GM19397 (cell line): ENCODE measurements around the gene SLC11A2.

Source experiments
- ATAC-seq: cut with Tn5 transposase; IDR thresholded peaks from one replicate; pipeline ENCODE4 v1.9.1; 2021; ENCODE audit warnings: mild to moderate bottlenecking, moderate library complexity; ENCODE audit not compliant: unreplicated experiment

Gene SLC11A2

DNA sequence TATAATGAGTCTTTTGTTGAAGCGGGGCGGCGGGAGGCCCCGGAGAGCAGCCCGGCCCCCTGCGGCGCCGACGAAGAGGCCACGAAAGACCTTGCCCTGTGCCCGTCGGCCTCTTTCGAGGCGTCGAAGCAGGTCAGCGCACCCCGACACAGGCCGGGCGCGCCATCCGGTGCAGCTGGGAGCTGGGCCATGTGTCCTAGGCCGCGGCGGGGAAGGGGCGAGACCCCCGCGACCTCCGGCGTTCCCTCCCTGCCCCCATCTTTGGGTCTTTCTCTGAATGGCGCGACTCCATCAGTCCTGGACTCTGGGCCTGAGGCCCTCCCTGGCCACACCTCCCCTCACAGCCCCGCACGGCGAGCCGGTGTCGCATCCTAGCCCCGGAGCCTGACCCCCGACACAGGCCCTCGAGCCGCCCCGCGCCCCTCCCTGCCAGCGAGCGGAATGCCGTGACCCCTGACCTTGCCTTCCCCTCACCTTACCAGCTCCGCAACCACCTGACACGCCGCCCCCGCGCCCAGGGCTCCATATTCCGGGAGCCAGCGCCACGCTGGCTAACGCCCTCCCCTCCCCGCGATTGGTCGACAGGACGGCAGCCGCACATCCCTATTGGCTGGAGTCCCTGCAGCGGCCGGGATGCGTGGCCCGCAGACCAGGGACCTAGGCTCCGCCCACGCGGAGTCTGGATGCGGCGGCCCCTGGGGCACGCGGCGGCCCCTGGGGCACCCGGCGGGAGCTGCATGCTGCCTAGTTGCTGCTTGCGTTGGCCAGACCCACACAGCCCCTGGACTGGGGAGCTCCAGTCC is at the start of gene SLC11A2:
SLC11A2 (minus strand) TSS at position 549 of the 803 bp plus-strand sequence. CDS start 15,656 bp downstream, outside the sequence.
- ATAC-seq = peak; percentile 94

DNA sequence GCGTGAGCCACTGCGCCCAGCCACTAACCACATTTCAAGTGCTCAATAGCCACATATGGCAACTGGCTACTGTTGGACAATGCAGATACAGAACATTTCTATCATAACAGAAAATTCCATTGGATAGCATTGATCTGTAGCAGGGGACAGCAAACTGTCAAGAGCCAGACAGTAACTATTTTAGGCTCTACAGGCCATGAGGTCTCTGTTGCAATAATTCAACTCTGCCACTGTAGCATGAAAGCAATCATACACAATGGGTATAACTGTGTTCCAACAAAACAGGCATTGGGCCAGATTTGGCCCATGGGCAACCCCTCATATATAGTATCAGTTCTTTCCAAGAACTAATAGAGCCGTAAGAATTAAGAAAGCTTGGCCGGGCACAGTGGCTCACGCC is 49.2 kb upstream of the SLC11A2 start:
- ATAC-seq = no peak

DNA sequence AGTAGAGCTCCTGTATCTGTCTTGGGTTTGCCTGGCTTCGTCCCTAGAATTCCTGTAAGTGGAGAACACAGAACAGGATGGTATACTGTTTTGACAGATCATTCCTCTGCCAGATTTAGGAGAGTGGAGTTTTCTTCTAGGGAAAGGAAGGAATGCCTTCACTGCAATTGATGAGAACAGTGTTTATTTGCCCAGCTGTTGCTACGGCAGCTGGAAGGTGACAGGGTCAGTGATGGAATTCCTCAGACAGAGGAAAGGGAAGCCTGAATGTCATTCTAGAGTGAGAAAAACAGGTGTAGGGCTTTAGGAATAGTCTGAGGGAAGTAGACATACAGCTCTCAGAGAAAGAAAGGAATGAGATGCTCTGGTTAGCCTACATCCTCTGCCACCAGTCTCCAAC is 45.5 kb upstream of the SLC11A2 start:
- no peak for ATAC-seq

DNA sequence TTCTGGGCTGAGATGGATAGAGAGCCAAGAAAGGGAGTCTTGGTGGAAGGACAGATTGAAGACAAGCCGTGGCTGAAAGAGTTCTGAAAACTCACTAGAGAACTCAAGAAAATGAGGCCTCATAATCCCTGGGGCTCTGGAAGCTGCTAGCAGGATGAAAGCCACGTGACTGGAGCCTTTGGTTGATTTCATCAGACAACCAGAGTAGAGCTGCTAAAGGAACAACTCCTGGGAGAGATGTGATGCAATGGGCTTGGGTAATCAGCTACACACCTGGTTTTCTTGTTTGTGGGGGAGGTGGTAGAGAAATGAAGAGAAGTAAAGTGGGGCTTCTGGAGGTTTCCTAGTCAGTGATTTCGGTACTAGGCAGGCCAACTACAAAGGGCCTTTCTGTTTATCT is 43.8 kb upstream of the SLC11A2 start:
- ATAC-seq = no peak

DNA sequence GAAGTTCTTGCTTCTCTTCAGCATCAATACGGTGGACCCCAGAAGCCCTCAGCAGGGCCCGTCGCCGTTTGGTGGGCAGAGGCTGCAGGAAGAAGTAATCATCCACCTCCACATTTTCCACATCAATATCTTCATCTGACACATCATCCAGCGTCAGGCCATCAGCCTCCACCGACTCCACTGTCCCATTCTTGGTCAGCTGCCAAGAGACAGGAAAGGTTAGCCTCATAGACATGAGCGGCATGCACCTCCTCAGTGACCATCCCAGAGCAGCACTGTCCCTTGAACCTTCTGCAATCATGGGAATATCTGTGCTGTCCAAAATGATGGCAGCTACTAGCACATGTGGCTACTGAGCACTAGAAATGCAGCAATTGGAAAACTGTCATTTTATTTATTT is 41.6 kb upstream of the SLC11A2 start:
- no peak for ATAC-seq

DNA sequence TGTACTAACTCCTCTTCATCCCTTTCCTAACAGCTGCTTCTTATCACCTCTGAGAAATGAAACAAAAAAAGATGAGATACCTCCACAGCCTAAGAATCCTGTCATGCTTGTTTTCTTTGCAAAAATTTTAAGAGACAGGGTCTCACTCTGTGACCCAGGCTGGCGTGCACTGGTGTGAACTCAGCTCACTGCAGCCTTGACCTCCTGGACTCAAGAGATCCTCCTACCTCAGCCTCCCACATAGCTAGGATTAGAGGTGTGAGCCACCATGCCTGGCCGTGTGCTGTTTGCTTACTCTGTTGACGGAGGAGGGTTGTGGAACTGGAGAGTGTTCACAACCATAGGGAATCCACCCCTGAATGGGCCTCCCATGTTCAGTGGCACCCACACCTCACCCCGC is 41.0 kb upstream of the SLC11A2 start:
- ATAC-seq = no peak

DNA sequence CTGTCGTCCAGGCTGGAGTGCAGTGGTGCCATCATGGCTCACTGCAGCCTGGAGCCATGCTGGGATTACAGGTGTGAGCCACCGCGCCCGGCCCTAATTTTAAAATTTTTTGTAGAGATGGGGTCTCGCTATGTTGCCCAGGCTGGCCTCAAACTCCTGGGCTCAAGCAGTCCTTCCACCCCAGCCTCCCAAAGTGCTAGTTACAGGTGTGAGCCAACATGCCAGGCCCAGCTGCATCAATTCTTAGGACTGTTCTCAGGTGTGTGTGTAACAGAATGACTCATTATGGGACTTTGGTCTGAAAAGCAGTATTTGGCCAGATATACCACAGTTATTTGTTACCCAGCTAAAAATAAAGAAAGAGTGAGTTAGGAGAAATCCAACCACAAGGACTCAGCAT is 39.3 kb upstream of the SLC11A2 start:
- no peak for ATAC-seq

DNA sequence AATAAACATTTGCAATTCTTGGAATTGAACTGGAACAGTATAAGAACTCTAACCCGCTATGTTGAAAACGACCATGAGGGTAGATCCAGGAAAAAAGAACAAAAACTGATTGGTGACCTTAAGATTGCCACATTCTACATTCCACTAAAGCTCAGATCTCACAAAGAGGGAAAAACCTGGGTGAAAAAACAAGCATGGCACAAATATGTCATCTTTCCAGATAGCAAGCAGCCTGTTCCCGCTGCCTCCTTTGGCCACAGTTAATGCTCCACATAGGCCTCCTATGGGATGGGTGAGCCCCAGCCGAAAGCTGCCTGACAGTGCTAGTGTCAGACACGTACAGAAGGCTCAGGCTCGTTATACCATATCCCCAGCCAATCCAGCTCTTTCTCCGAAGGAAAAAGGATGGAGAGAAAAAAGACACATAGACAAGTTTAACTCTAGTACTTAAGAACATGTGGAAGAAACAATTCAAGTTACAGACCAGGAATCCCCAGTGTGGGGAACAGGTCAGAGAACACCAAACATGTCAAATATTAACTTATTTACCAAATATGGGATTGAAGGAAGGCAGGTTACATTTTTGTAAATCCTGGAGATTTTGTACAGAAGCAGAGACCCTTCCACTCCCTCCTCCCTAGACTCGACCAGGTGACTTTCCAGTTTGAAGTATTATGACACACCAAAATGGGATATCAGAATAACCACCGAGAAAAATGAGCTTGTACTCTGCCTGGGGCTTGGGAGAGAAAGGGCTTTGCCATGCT is 36.6 kb upstream of the SLC11A2 start:
- ATAC-seq = no peak

DNA sequence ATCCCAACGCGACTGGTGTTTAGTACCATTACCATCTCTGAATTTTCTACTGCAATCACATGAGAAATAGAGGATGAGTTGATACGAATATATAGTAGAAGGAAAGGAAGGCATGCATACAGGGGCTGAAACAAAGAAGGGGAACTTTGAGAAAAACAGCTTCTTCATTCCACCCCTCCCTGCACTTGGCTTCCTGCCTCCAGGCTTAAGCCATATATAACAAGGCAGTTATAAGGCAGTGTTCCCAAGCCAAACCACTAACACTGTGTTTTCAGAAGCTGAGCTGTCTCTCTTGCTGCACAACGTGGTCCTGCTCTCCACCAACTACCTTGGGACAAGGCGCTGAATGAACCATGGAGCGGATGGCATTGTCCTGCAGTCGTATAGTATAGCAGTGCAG is 32.9 kb upstream of the SLC11A2 start:
- no peak for ATAC-seq

DNA sequence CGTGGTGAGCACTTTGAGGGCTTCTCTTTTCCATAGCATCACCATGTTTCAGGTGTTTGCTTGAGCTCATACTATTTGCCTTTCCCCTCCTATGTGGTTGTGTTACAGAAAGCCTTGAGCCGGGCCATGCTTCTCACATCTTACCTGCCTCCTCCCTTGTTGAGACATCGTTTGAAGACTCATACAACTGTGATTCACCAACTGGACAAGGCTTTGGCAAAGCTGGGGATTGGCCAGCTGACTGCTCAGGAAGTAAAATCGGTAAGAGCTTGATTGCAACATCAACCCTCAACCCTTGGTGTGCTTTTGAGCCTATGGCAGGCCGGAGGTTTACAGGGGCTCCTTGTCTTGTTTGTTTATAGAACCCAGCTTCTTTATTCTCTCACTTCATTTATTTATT is 30.1 kb upstream of the SLC11A2 start:
- no peak for ATAC-seq

DNA sequence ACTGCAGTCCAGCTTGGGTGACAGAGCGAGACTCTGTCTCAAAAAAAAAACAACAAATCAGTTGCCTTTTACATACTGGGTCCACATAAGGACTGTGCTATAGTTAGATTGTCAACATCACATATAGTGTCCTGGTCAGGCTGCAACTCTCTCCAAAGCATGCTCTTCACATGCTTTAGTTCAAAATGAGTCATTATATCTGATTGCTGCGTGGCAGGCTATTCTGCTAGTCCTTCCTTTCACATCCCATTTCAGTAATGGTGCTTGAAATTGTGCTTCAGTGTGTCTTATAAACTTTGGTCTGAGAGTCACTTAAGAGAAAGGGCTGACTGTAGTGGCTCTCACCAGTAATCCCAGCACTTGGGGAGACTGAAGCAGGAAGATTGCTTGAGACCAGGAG is 28.9 kb upstream of the SLC11A2 start:
- ATAC-seq = no peak

DNA sequence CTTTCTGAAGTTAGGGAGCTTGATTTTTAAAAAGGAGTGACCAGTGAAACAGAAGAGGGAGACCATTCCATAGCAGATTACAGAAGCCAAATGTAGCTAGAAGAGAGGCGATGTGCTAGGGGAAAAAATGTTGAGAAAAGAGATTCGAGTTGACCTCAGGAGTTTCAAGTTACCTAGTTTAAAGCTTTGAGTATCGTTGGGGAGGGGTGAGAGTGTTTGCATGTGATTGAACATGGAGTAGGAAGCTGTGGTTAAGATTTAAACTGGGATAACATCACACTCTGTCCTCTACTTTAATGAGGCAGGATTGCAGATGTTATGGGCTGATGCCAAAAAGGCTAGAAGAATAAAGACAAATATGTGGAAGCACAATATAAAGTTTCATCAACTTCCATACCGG is 25.6 kb upstream of the SLC11A2 start:
- ATAC-seq = no peak

DNA sequence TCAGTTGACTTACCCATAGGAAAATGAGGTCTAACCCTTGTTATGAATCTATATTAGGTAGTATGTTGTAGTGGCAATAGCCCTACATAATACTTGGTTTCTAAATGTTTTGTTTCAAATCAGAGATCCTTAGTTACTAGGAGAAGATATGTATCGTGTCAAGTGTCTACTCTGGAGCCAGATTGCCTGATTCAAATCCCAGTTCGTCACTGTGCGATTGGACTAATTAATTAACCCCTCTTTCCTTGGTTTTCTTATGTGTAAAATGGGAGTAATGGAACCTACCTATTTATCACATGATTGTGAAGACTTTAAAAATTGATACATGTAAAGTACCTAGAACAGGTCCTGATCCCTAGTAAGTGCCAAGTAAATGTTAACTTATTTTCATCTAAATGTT is 23.3 kb upstream of the SLC11A2 start:
- ATAC-seq = no peak

DNA sequence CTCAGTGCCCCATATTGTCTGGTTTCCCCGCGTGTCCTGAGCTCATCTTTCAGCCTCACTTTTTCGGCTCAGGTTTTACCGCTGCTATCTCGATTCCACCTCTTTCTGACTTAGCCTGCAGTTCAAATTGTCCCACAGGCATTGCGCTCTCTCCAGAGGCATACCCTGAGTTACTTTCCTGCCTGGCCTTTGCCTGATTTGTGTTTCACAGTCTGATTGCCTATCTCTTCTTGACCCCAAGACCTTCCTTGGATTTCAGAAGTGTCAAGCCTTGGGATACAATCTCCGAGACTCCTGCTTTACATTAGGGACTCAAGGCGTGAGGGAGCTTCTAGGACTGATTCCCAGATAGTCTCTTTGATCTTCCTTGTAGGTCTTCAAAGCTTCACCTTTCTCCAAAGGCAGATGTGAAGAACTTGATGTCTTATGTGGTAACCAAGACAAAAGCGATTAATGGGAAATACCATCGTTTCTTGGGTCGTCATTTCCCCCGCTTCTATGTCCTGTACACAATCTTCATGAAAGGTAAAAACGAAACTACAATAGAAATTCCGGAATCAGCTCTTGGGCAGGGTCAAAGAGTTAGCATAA is 22.6 kb upstream of the SLC11A2 start:
- no peak for ATAC-seq

DNA sequence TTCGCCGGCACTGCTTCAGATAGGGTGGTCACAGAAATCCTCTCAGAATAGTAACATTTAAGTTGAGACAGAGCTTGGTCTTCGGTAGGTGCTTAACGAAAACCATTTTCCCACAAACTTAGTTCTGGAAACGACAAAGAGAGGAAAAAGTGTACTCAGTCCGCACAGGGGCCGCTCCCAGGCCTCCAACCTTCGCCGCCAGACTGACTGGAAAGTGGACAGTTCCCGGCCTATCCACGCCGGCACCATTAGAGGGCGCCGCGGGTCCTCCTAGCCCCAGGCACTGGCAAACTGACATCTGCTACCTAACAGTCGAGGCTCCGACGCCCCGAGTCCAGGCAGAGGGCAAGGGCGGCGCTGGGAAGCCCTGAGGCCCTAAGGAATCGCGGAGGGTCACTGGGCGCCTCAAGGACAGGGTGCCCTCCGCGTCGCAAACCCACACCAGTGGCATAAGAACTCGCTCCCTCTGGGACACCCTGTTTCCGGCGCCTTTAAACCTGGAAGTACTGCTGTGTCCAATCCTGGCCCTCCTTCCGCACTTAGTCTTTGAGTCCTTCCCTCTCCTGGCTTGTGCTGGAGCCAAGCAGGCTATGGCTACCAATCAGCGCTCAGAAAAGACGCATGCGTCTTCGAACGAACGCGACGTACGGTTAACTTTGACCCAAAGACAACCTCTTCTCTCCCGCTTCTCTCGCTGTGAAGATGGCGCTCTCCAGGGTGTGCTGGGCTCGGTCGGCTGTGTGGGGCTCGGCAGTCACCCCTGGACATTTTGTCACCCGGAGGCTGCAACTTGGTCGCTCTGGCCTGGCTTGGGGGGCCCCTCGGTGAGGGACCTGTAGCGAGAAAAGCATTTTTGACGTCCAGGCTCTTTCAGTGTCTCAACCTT is 21.7 kb upstream of the SLC11A2 start, which contains the start of gene LETMD1:
LETMD1 (plus strand) TSS at position 673 of the 886 bp plus-strand sequence; CDS start at position 703, 30 bp downstream.
- peak; percentile 95 for ATAC-seq

DNA sequence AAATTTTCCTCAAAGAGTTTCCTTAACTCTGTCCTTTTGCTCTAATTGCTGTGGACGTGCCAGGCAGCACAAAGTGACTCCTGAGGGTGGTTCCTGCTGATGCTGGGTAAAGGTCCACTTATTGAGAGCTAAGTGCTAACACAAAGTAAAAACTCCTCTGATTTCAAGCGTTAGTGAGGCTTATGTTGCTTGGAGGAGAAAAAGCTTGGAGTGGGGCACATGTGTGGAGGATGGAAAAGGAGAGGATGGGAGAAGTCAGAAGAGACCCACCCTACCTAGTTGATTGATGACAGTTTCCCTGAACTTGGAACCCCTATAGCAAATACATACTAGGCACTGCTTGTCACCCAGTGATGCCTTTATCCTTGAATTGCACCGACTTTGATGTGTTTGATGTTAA is 10.1 kb upstream of the SLC11A2 start:
- no peak for ATAC-seq

DNA sequence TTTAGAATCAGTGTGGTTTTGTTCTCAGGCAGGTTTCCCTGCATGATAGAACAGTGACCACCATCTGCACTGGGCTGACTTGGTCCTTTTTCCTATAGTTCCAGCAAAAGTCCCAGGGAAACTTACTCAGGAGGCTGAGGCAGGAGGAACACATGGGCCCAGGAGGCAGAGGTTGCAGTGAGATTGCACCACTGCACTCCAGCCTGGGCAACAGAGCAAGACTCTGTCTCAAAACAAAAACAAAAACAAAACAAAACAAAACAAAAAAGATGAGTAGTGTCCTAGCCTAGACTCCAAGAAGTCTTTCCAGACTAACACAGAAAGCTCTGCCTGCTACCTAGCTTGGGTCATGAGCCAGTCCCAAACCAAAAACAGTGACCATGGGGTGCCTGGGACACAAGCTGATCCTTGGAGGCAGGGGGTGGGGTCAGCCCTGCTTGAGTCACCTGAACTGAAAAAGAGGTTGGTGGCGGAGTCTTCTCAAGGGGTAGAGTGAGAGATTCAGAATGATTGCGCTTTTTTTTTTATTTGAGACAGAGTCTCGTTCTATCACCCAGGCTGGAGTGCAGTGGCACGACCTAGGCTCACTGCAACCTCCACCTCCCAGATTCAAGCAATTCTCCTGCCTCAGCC is 7.4 kb upstream of the SLC11A2 start:
- ATAC-seq = no peak

DNA sequence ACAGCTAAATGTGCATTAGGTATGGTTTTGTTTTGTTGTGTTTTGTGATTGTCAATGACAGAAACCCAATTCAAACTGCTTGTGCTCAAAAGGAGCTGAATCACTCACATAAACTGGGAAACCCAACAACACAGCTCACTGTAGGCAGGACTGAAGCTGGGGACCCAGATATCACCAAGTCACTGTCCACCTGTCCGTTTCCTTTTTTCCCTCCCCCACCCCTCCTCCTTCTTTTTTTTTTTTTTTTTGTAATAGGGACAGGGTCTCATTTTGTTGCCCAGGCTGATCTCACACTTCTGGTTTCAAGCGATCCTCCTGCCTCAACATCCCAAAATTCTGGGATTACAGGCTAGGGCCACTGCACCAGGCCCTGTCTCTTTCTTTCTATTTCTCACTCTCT is 6.9 kb upstream of the SLC11A2 start:
- no peak for ATAC-seq

DNA sequence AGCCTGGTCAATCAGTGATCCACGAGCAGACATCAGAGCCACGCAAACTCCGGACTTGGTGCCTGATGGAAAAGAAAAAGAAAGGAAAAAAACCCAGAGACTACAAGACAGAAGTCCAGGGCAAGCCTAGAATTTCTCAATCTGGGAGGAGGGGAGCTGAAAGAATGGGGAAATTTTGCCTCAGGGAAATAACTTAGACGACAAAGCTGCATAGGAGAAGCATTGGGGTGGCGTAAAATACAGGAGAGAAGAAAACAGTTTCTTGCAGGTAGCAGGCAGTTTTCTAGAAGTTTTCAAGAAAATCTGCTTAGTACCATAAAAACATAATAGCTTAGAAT is 2.6 kb upstream of the SLC11A2 start:
- no peak for ATAC-seq

DNA sequence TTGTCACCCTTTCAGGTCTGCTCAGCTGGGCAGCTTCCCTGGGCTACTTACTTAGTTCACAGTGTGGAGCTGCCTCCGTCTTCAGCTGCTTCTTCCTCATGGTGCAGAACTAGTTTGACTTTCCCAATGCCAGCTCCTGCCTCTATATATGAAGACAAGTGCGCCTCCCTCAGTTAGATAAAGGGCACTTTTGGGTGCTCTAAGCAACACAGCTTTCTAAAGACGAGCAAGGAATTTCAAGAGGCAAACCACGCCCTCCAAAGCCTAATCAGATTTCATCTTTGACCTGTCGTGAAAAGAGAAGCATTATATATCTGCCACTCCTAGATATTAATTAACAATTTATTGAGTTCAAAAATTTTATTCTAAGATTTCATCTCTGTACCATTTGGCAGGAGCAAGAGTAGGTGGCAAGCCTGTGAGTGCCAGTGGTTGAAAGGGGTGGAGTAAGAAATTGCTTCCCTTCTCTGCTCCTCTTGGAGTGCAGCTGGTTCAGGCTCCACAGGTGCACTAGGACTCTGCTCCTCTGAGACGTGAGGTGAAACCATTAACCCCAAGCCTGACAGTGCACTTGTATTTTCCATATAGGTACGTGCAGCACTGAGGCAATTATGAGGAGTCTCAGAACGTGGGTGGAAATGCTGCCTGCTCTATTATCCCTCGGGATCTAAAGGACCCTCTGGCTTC is 2.1 kb upstream of the SLC11A2 start:
- no peak for ATAC-seq
